ENCODE results near the gene ITGB5.
"Not testable (repeated sequence)": the region's sequence is repeated elsewhere in the genome, so short reads cannot be mapped to it uniquely, and the experiment has no call there.

The ITGB5 gene

DNA sequence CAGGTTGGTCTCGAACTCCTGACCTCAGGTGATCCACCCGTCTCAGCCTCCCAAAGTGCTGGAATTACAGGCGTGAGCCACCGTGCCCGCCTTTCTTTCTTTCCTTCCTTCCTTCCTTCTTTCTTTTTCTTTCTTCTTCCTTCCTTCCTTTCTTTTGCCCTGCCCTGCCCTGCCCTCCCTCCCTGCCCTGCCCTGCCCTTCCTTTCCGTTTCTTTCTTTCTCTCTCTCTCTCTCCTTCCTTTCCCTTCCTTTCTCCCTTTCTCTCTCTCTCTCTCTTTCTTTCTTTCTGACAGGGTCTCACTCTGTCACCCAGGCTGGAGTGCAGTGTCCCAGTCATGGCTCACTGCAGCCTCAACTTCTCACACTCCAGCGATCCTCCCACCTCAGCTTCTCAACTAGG is 82.3 kb downstream of the ITGB5 start:
- peaks cover 6% of the 10 kb centered on the region for H3K27me3 Mint-ChIP-seq
- no peaks in the 10 kb centered on the region for H3K36me3 Mint-ChIP-seq (ENCODE audit: low read depth)
- H3K4me1 Mint-ChIP-seq (ENCODE audit: low read depth) = no peaks in the 10 kb centered on the region
- no peaks in the 10 kb centered on the region for H3K9me3 Mint-ChIP-seq
- H3K4me3 Mint-ChIP-seq = no peak overlapping the region
- H3K27ac Mint-ChIP-seq = no peak overlapping the region

DNA sequence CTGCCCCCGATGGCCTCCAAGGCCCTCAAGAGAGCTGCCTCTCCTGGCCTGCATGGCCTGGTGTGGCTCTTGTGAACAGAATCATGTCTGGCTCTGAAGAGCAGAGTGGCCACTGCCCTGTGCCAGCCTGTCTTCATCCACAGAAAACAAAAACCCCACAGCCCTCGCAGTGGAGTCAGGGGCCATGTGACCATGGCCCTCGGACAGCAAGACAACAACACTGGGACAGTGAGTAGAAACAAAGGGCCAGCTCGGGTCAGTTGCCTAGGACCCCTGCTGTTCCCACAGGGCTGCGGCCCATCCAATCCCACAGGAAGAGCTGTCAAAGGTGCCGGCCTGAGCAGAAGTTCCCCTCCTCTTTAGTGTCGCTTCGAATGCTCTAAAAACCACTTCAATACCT is 84.5 kb downstream of the ITGB5 start:
- Mint-ChIP-seq H3K27ac (no peak overlapping the region), H3K9me3 (no peaks in the 10 kb centered on the region), H3K4me3 (no peak overlapping the region), H3K27me3 (peaks cover 6% of the 10 kb centered on the region), H3K4me1 (ENCODE audit: low read depth) (no peaks in the 10 kb centered on the region), H3K36me3 (ENCODE audit: low read depth) (no peaks in the 10 kb centered on the region)

DNA sequence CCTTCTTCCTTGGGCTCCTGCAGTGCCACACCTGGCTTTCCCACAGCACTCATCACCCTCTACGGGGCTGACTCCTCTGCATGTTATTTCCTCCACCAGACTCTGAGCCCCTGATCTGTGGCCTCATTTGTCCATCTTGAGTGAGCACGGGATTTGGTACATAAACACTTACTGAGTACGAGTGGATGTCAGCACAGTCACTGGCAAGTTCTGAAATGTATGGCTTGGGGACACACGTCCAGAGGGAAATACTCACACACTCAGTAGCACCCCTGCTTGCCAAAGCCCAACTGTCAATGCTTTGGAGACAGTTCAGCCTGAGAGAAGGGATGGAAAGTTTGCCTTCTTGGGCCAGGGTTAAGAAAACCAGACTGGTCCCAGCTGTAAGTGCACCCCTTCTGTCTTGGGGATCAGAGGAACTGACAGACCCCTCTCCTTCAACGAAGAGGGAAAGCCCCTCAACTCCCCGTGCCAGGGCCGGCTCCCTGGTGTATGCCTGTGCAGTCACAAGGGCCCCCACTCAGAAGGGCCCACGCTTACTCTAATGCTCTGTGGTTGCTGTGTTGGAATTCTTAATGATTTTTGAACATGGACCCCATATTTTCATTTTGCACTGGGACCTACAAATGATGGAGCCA is 85.0 kb downstream of the ITGB5 start:
- Mint-ChIP-seq H3K4me1 (ENCODE audit: low read depth) (no peaks in the 10 kb centered on the region), H3K9me3 (no peaks in the 10 kb centered on the region), H3K4me3 (no peak overlapping the region), H3K27ac (no peak overlapping the region), H3K36me3 (ENCODE audit: low read depth) (no peaks in the 10 kb centered on the region), H3K27me3 (peaks cover 6% of the 10 kb centered on the region)

DNA sequence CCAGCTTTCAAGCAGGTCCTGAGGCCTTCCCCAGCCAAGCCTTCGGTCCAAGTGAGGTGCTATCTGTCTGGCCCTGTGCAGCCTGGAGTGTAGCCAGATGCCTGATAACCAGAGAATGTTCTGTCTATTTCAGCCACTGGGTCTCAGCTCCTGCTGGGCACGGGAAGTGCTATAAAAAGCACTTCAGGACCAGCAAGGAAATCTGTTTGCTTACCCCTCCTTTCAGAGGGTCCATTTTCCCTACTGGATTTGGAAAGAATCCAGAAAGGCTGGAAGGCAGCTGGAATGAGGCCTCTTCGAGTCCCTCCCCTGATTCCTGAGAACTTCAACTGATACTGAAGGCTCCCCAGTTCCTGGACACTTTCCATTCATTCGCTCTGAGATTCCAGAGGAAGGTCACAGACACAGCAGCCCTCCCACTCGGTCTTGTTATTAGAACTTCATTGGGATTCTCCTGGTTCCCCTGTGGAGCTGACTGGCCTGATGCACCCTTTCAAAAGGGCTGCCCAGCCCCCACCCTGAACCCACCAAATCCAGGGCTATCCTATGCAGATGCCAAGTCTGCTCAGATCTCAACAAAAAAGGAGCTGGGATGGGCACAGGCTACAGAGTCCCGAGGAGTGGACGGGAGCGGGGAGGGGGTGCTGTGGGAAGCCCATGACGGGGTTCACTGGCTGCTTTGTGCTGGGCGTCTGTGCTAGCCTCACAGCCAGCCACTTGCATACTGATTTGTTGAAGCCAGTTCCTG is 86.5 kb downstream of the ITGB5 start:
- H3K4me3 Mint-ChIP-seq = no peak overlapping the region
- H3K4me1 Mint-ChIP-seq (ENCODE audit: low read depth) = no peaks in the 10 kb centered on the region
- no peak overlapping the region for H3K27ac Mint-ChIP-seq
- H3K27me3 Mint-ChIP-seq = peaks cover under 1% of the 10 kb centered on the region
- no peaks in the 10 kb centered on the region for H3K9me3 Mint-ChIP-seq
- H3K36me3 Mint-ChIP-seq (ENCODE audit: low read depth) = no peaks in the 10 kb centered on the region

DNA sequence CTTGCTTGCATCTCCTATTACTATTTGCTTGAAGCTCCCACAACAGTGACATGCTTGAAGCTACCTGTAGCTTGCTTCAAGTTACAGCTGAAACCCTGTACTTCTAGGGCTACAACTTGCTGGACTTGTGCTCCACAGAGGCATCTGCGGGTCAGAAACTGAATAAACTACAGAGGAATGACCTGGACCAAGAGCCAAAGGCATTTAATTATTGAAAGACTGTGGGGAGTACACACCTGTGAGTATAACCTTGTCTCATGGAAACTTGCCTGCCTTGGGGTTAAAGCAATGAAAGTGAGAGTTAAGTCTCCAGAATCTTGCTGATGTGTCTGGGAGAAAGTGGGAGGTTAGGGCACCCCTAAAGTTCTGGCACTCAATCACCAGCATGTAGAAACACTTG is 87.1 kb downstream of the ITGB5 start:
- Mint-ChIP-seq H3K27me3 (no peaks in the 10 kb centered on the region), H3K36me3 (ENCODE audit: low read depth) (no peaks in the 10 kb centered on the region), H3K4me1 (ENCODE audit: low read depth) (no peaks in the 10 kb centered on the region), H3K9me3 (no peaks in the 10 kb centered on the region), H3K4me3 (no peak overlapping the region), H3K27ac (no peak overlapping the region)

DNA sequence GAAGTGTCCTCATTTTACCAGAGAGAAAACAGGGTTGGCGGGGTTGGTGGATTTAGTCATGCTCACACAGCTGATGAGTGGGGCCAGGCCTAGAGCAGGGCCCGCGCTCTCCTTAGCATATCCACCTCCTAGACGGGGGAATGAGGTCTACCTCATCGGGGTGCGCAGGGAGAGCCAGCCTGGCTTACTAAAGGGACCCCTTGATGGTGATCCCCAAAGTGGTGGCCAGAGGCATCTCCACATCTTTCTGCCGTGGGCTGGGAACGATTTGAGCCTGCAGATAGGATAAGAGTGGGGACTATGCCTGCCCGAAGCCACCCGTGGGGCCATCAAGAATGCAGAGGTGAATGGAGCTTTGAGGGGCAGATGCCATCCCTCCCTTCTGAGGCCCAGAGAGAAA is 87.5 kb downstream of the ITGB5 start:
- H3K27ac Mint-ChIP-seq = no peak overlapping the region
- no peaks in the 10 kb centered on the region for H3K4me1 Mint-ChIP-seq (ENCODE audit: low read depth)
- no peaks in the 10 kb centered on the region for H3K36me3 Mint-ChIP-seq (ENCODE audit: low read depth)
- H3K9me3 Mint-ChIP-seq = no peaks in the 10 kb centered on the region
- no peak overlapping the region for H3K4me3 Mint-ChIP-seq
- H3K27me3 Mint-ChIP-seq = no peaks in the 10 kb centered on the region

DNA sequence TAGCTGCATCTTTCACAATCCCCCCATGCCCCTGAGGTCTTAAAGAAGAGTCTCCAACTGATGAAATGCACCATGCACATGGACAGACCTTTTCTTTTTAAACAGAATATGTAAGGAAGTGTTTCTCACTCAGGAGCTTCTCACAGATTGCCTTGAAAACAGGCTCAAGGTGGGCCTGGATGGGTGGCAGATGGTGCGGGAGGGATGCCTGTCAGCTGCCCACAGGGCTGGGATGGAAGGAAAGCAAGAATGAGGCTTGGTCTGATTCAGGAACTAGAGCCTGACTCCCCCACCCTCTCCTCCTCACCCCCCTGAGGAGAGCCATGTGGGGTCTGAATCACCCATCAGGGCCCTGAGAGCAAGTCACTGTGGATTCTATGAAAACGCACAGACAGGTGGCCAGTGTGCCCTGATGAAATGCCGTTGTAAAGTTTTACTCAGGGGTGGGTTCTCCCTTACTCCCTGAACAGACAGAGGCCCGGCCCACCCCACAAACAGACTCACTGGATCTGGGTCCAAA is 89.7 kb downstream of the ITGB5 start:
- Mint-ChIP-seq H3K27me3 (no peaks in the 10 kb centered on the region), H3K4me1 (ENCODE audit: low read depth) (no peaks in the 10 kb centered on the region), H3K9me3 (no peaks in the 10 kb centered on the region), H3K4me3 (no peak overlapping the region), H3K27ac (no peak overlapping the region), H3K36me3 (ENCODE audit: low read depth) (no peaks in the 10 kb centered on the region)

DNA sequence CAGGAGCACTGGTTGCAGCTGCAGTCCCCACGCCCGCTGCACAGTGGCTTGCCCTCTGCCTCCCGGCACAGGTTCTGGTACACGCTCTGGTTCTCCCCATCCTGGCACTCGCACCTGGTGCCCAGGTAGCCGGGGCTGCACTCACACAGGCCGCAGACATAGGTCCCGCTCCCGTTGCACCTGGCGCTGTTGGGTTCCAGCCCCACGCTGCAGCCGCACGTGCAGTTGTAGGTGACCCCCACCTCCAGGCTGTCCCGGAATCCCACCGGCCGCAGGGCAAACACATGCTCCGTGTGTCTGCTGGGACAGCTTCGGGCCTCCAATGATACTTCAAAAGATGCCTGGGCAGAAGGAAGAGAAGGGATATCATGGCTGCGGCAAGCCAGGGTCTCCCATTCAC is 90.7 kb downstream of the ITGB5 start:
- H3K27ac Mint-ChIP-seq = no peak overlapping the region
- no peaks in the 10 kb centered on the region for H3K36me3 Mint-ChIP-seq (ENCODE audit: low read depth)
- H3K9me3 Mint-ChIP-seq = no peaks in the 10 kb centered on the region
- peaks cover 6% of the 10 kb centered on the region for H3K27me3 Mint-ChIP-seq
- no peaks in the 10 kb centered on the region for H3K4me1 Mint-ChIP-seq (ENCODE audit: low read depth)
- H3K4me3 Mint-ChIP-seq = no peak overlapping the region

DNA sequence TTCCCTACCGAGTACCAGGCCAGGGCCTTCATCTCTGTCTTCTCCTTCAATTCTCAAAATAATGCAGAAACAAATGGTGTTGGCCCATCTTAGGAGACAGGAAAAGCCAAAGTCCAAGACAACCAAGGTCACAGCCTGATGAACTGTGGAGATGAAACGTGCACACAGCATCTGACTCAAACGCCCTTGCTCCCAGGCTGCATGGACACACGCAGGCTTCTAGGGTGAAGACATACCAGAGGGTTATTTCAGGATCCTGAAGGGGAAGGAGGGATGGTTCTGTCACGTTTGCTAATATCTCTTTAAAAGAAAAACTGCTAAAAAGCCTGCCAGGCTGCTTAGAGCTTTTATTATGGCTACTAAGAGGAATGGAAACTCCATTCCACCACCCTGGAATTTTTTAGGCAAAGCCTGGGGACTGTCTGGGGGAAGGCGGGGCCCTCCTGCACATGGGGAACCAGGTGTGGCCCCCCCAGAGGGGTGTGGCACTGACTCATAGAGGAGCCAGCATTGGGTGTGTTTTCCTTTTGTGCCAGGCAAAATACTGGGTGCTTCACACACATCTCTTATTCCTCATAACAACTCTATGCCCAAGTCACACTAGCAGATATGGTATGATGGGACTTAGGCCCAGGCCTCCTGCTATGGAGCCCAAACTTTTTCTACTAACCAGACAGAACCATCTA is 94.0 kb downstream of the ITGB5 start:
- Mint-ChIP-seq H3K27ac (no peak overlapping the region), H3K9me3 (no peaks in the 10 kb centered on the region), H3K4me1 (ENCODE audit: low read depth) (no peaks in the 10 kb centered on the region), H3K4me3 (no peak overlapping the region), H3K27me3 (peaks cover 10% of the 10 kb centered on the region), H3K36me3 (ENCODE audit: low read depth) (no peaks in the 10 kb centered on the region)

DNA sequence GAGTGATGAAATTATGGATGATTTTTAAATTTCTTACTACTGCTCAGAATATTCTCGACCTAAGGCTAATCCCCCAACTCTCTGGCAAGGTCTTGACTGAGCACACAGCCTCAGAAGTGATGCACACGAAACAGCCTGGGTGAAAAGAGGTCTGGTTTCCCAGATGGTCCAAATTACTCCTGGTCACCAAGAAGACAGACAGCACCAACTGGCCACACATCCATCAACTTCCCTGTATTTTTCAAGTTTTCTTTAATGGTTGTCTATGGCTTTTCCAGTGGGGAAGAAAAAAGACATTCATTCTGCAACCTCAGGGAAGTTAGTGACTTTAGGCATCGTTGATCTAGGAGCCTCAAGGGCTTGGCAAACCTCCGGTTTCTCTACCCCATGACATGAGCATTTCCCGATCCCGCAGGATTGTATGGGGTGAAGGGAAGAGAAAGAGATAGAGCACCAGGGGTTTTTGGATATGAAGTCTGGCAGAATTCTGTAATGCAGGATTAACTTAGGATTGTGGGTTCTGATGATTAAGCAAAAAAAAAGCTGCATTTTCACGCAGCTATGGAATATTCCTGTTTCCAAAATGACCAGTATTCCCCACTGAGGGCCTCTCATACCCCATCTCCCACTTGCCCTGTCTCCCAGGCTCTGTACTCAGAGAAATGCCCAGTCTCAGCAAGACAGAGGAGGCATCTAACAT is 94.7 kb downstream of the ITGB5 start:
- Mint-ChIP-seq H3K4me3 (no peak overlapping the region), H3K9me3 (no peaks in the 10 kb centered on the region), H3K27me3 (peaks cover 10% of the 10 kb centered on the region), H3K4me1 (ENCODE audit: low read depth) (peaks cover 5% of the 10 kb centered on the region), H3K27ac (no peak overlapping the region), H3K36me3 (ENCODE audit: low read depth) (no peaks in the 10 kb centered on the region)

DNA sequence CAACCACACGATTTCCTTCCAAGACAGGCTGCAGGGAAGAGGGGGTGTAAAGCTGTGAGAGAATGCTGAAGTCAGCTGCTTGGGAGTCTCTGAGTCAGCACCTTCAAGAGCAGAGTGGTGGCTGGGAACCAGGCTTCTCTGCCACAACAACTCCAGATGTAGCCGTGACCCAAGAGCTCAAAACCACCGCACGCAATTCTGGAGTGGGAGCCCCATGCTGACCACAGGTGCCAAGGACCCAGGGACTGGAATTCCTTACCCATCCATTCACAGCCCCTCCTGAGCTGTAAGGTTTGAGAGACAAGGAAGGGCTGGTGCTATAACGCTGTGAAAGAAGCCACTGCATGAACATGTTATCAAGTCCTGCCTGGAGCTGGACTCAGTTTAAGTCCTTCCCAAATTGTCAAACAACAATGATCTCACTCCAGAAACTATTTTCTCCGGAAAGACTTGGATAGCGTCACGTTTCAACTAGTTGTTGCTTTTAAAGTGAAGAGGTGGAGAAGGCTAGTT is 95.5 kb downstream of the ITGB5 start:
- H3K4me3 Mint-ChIP-seq = no peak overlapping the region
- H3K27me3 Mint-ChIP-seq = peaks cover 10% of the 10 kb centered on the region
- H3K4me1 Mint-ChIP-seq (ENCODE audit: low read depth) = peaks cover 13% of the 10 kb centered on the region
- no peak overlapping the region for H3K27ac Mint-ChIP-seq
- no peaks in the 10 kb centered on the region for H3K36me3 Mint-ChIP-seq (ENCODE audit: low read depth)
- H3K9me3 Mint-ChIP-seq = no peaks in the 10 kb centered on the region

DNA sequence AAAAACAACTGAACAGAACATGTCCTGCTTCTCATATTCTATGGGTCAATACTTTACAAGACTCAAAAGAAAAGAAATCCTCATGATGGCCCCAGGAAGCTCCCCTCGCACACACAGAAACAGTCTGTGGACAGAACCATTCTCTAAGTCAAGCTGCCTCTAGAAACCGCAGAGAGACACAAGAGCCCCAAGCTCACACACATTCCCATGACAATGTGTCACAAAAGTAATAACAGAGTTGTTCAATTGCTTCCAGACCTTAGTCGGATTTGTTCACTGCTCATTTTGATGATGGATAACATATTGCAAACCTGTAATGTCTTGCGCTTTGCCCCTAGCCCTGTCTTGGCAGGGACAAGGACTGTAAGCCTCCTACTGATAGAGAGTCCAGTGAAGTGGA is 96.0 kb downstream of the ITGB5 start:
- no peak overlapping the region for H3K4me3 Mint-ChIP-seq
- H3K27ac Mint-ChIP-seq = no peak overlapping the region
- peaks cover 18% of the 10 kb centered on the region for H3K4me1 Mint-ChIP-seq (ENCODE audit: low read depth)
- H3K36me3 Mint-ChIP-seq (ENCODE audit: low read depth) = no peaks in the 10 kb centered on the region
- H3K27me3 Mint-ChIP-seq = peaks cover 10% of the 10 kb centered on the region
- no peaks in the 10 kb centered on the region for H3K9me3 Mint-ChIP-seq

DNA sequence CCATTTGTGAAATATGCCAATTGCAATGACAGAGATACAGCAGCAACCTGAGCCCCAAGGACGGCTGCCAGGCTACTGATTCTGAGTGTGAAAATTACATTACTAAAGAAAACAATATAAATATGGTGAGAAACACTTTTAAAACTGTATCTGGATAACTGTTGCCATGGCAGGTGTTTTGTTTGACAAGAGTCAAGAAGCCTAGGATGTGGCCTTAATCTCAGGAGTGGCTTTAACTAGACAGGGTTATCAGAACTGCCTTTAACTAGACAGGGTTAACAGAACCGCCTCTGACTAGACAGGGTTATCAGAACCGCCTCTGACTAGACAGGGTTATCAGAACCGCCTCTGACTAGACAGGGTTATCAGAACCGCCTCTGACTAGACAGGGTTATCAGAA is 98.1 kb downstream of the ITGB5 start:
- not testable (repeated sequence) for H3K4me3 Mint-ChIP-seq; H3K36me3 Mint-ChIP-seq (ENCODE audit: low read depth); H3K9me3 Mint-ChIP-seq; H3K27ac Mint-ChIP-seq
- Mint-ChIP-seq H3K4me1 (ENCODE audit: low read depth) (peaks cover 34% of the 10 kb centered on the region), H3K27me3 (peaks cover 10% of the 10 kb centered on the region)

DNA sequence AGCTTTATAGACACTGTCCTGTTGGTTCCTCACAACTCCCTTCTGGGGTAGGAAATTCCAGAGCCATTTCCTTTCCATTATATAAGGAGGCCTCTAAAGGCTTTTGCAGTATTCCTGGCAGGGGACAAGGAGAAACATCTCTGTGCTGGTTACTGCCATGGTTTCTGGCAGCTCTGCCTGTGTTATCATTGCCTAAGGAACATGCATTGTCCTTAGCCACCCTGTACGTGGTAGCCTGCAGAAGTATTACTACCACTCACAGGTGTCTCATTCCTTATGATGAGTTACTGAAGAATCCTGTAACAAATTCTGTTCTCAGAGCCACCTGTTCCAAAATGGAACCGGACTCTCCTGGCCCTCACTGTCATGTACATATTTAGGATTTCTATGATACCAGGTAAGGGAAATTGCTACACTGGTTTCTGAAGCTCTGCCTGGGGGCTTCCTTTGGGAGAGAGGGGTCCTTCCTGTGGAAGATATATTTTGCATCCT is 98.9 kb downstream of the ITGB5 start:
- Mint-ChIP-seq H3K27me3 (peaks cover 10% of the 10 kb centered on the region), H3K27ac (no peak overlapping the region), H3K36me3 (ENCODE audit: low read depth) (no peaks in the 10 kb centered on the region), H3K4me1 (ENCODE audit: low read depth) (peaks cover 34% of the 10 kb centered on the region), H3K4me3 (no peak overlapping the region), H3K9me3 (no peaks in the 10 kb centered on the region)
